WTC11 (cell line): Measurements from ENCODE around the gene CHDH. TPM values are rescaled to one million over a fixed set of nuclear protein-coding genes. Genes with fewer than 3 reads are reported as not detected.

Experiments used
- ATAC-seq: fragments of 200-7000 bp; cut with Tn5 transposase; 2 replicates; pipeline ENCODE4 v1.10.0; 2021; ENCODE audit warnings: mild to moderate bottlenecking, moderate library complexity
- CTCF ChIA-PET: fragments of 300-600 bp; sonication (Branson Sonifier 250); formaldehyde crosslinking; loops from one replicate; lab custom pipeline; 2021; ENCODE audit warnings: antibody characterized with exemption; lab: Charles Lee
- POLR2A ChIA-PET: fragments of 350-600 bp; sonication (Branson Sonifier 250); formaldehyde crosslinking; loops from one replicate; lab custom pipeline; 2021; ENCODE audit warnings: antibody characterized with exemption; lab: Charles Lee
- DNase-seq: peaks from one replicate; pipeline ENCODE4 v3.0.0; 2021; ENCODE audit warnings: low spot score
- H3K27ac Mint-ChIP-seq: 2 replicates; pipeline ENCODE4 v1.8.0; 2021; ENCODE audit warnings: mixed read lengths
- H3K27me3 Mint-ChIP-seq: 2 replicates; pipeline ENCODE4 v1.8.0; 2021; ENCODE audit warnings: low read depth, mild to moderate bottlenecking, moderate library complexity, mixed read lengths
- H3K36me3 Mint-ChIP-seq: 2 replicates; pipeline ENCODE4 v1.8.0; 2021; ENCODE audit warnings: mixed read lengths
- H3K4me1 Mint-ChIP-seq: 2 replicates; pipeline ENCODE4 v1.8.0; 2022; ENCODE audit warnings: mixed read lengths
- H3K4me3 Mint-ChIP-seq: 2 replicates; pipeline ENCODE4 v1.8.0; 2021; ENCODE audit warnings: mild to moderate bottlenecking, moderate library complexity, mixed read lengths
- H3K9me3 Mint-ChIP-seq: 2 replicates; pipeline ENCODE4 v1.8.0; 2021; ENCODE audit warnings: mixed read lengths
- AFF4 ChIP-seq: sonication (generic); formaldehyde crosslinking; IDR thresholded peaks from 2 replicates; pipeline ENCODE4 v1.8.1; 2023; ENCODE audit warnings: mild to moderate bottlenecking, missing genetic modification reagents, borderline replicate concordance
- CREM ChIP-seq: sonication (generic); formaldehyde crosslinking; IDR thresholded peaks from 2 replicates; pipeline ENCODE4 v1.8.1; 2022; ENCODE audit warnings: mild to moderate bottlenecking, missing genetic modification reagents, moderate library complexity
- E2F5 ChIP-seq: sonication (generic); formaldehyde crosslinking; IDR thresholded peaks from 2 replicates; pipeline ENCODE4 v1.8.1; 2022; ENCODE audit warnings: mild to moderate bottlenecking, moderate library complexity, missing genetic modification reagents
- FOXJ3 ChIP-seq: sonication (generic); formaldehyde crosslinking; IDR thresholded peaks from 2 replicates; pipeline ENCODE4 v1.9.0; 2021; ENCODE audit warnings: missing genetic modification reagents, mild to moderate bottlenecking, borderline replicate concordance
- FOXK1 ChIP-seq: sonication (generic); formaldehyde crosslinking; IDR thresholded peaks from 2 replicates; pipeline ENCODE4 v1.8.0; 2022; ENCODE audit warnings: mild to moderate bottlenecking, moderate library complexity, missing genetic modification reagents
- FOXP1 ChIP-seq: sonication (generic); formaldehyde crosslinking; IDR thresholded peaks from 2 replicates; pipeline ENCODE4 v1.8.0; 2022; ENCODE audit warnings: missing genetic modification reagents, mild to moderate bottlenecking, moderate library complexity, borderline replicate concordance
- MAX ChIP-seq: sonication (generic); formaldehyde crosslinking; IDR thresholded peaks from 2 replicates; pipeline ENCODE4 v1.8.0; 2022; ENCODE audit warnings: mild to moderate bottlenecking, missing genetic modification reagents
- NFYB ChIP-seq: sonication (generic); formaldehyde crosslinking; conservative IDR thresholded peaks from 2 replicates; pipeline ENCODE4 v1.8.0; 2022; ENCODE audit warnings: low read depth, missing genetic modification reagents
- OVOL2 ChIP-seq: fragments of 250-450 bp; sonication (Bioruptor Pico); IDR thresholded peaks from 2 replicates; pipeline ENCODE4 v1.9.0; 2021; ENCODE audit warnings: mild to moderate bottlenecking, borderline replicate concordance
- PRRX2 ChIP-seq: fragments of 250-450 bp; sonication (Bioruptor Pico); IDR thresholded peaks from 2 replicates; pipeline ENCODE4 v1.8.0; 2021; ENCODE audit warnings: mild to moderate bottlenecking
- RELA ChIP-seq: sonication (generic); formaldehyde crosslinking; IDR thresholded peaks from 2 replicates; pipeline ENCODE4 v1.8.1; 2022; ENCODE audit warnings: missing genetic modification reagents, mild to moderate bottlenecking, borderline replicate concordance
- SP1 ChIP-seq: sonication (generic); formaldehyde crosslinking; conservative IDR thresholded peaks from 2 replicates; pipeline ENCODE4 v1.8.1; 2022; ENCODE audit warnings: missing genetic modification reagents
- TEAD1 ChIP-seq: sonication (generic); formaldehyde crosslinking; IDR thresholded peaks from 2 replicates; pipeline ENCODE4 v1.8.0; 2022; ENCODE audit warnings: mild to moderate bottlenecking, missing genetic modification reagents
- ZBTB21 ChIP-seq: sonication (generic); formaldehyde crosslinking; IDR thresholded peaks from 2 replicates; pipeline ENCODE4 v1.8.1; 2023; ENCODE audit warnings: mild to moderate bottlenecking, missing genetic modification reagents, borderline replicate concordance
- ZBTB43 ChIP-seq: sonication (generic); formaldehyde crosslinking; IDR thresholded peaks from 2 replicates; pipeline ENCODE4 v1.8.1; 2023; ENCODE audit warnings: mild to moderate bottlenecking, missing genetic modification reagents
- ZNF232 ChIP-seq: sonication (generic); formaldehyde crosslinking; IDR thresholded peaks from 2 replicates; pipeline ENCODE4 v1.8.0; 2022; ENCODE audit warnings: mild to moderate bottlenecking, missing genetic modification reagents
- ZNF263 ChIP-seq: sonication (generic); formaldehyde crosslinking; IDR thresholded peaks from 2 replicates; pipeline ENCODE4 v1.8.1; 2022; ENCODE audit warnings: low read depth, mild to moderate bottlenecking, moderate library complexity, missing genetic modification reagents
- total RNA-seq: library from RNA; stranded (reverse); gene quantifications from 3 replicates; pipeline ENCODE4 v1.2.3, GENCODE V29; 2021
- TF ChIP-seq, protein P1 (sequence below): fragments of 250-450 bp; sonication (Bioruptor Pico); IDR thresholded peaks from 2 replicates; pipeline ENCODE4 v1.9.0; 2021; ENCODE audit warnings: moderate library complexity, mild to moderate bottlenecking, inconsistent platforms, borderline replicate concordance
- TF ChIP-seq, protein P2 (sequence below): sonication (generic); formaldehyde crosslinking; IDR thresholded peaks from 2 replicates; pipeline ENCODE4 v1.8.1; 2023; ENCODE audit warnings: mild to moderate bottlenecking, moderate library complexity, missing genetic modification reagents
- TF ChIP-seq, protein P3 (sequence below): sonication (generic); formaldehyde crosslinking; conservative IDR thresholded peaks from 2 replicates; pipeline ENCODE4 v1.8.1; 2023; ENCODE audit warnings: mild to moderate bottlenecking, low read depth, missing genetic modification reagents, moderate library complexity
- TF ChIP-seq, protein P4 (sequence below): sonication (generic); formaldehyde crosslinking; IDR thresholded peaks from 2 replicates; pipeline ENCODE4 v1.8.1; 2023; ENCODE audit warnings: mild to moderate bottlenecking, missing genetic modification reagents

CHDH gene
- total RNA-seq, 1 experiment from 2014 or later: 11.7 TPM

GRCh38 chr3:53891497-53892285 lies 45.5 kb upstream of the CHDH start, which contains the start of gene SELENOK:
Gene SELENOK (minus strand): TSS chr3:53891859.
- peak; percentile 99 for ATAC-seq
- ChIA-PET CTCF (interaction anchor here (0.6 to 1.6 kb wide), 7 partner anchors 9 to 513 kb away, joined by 3 to 6 read pairs (median 3); no protein-coding TSS in a partner anchor), POLR2A (interaction anchor here (0.8 to 1.5 kb wide), 5 partner anchors 10 to 244 kb away, joined by 3 to 6 read pairs (median 3); partner anchors contain the start of gene ACTR8)
- Mint-ChIP-seq H3K27ac (peak within 1 kb of the TSS; percentile 99), H3K4me3 (peak within 1 kb of the TSS; percentile 93), H3K9me3 (no peaks in the 10 kb centered on the region), H3K4me1 (peaks cover 23% of the 10 kb centered on the region), H3K36me3 (peaks cover 12% of the 10 kb centered on the region), H3K27me3 (peaks cover 18% of the 10 kb centered on the region)
- peak; percentile 97 for DNase-seq
- TF ChIP-seq, protein P1, sequence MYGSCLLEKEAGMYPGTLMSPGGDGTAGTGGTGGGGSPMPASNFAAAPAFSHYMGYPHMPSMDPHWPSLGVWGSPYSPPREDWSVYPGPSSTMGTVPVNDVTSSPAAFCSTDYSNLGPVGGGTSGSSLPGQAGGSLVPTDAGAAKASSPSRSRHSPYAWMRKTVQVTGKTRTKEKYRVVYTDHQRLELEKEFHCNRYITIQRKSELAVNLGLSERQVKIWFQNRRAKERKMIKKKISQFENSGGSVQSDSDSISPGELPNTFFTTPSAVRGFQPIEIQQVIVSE: no peak
- TF ChIP-seq ZNF263 (CRISPR knock-in tag): no peak
- no peak for TF ChIP-seq AFF4 (CRISPR knock-in tag)
- TF ChIP-seq CREM (CRISPR knock-in tag): peak; percentile 97
- TF ChIP-seq FOXP1 (CRISPR knock-in tag): no peak
- TF ChIP-seq ZBTB43 (CRISPR knock-in tag): no peak
- TF ChIP-seq, protein P2, sequence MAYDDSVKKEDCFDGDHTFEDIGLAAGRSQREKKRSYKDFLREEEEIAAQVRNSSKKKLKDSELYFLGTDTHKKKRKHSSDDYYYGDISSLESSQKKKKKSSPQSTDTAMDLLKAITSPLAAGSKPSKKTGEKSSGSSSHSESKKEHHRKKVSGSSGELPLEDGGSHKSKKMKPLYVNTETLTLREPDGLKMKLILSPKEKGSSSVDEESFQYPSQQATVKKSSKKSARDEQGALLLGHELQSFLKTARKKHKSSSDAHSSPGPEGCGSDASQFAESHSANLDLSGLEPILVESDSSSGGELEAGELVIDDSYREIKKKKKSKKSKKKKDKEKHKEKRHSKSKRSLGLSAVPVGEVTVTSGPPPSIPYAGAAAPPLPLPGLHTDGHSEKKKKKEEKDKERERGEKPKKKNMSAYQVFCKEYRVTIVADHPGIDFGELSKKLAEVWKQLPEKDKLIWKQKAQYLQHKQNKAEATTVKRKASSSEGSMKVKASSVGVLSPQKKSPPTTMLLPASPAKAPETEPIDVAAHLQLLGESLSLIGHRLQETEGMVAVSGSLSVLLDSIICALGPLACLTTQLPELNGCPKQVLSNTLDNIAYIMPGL: no peak; the same call in 1 of the 2 replicates
- 0 out of 2 replicates have a peak, but pooled peaks have one; percentile 26 for TF ChIP-seq RELA
- TF ChIP-seq OVOL2 (CRISPR knock-in tag): no peak
- TF ChIP-seq, protein P3, sequence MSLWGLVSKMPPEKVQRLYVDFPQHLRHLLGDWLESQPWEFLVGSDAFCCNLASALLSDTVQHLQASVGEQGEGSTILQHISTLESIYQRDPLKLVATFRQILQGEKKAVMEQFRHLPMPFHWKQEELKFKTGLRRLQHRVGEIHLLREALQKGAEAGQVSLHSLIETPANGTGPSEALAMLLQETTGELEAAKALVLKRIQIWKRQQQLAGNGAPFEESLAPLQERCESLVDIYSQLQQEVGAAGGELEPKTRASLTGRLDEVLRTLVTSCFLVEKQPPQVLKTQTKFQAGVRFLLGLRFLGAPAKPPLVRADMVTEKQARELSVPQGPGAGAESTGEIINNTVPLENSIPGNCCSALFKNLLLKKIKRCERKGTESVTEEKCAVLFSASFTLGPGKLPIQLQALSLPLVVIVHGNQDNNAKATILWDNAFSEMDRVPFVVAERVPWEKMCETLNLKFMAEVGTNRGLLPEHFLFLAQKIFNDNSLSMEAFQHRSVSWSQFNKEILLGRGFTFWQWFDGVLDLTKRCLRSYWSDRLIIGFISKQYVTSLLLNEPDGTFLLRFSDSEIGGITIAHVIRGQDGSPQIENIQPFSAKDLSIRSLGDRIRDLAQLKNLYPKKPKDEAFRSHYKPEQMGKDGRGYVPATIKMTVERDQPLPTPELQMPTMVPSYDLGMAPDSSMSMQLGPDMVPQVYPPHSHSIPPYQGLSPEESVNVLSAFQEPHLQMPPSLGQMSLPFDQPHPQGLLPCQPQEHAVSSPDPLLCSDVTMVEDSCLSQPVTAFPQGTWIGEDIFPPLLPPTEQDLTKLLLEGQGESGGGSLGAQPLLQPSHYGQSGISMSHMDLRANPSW (CRISPR knock-in tag): no peak
- no peak for TF ChIP-seq TEAD1 (CRISPR knock-in tag)
- TF ChIP-seq PRRX2 (CRISPR knock-in tag): no peak
- TF ChIP-seq SP1 (CRISPR knock-in tag): peak; percentile 87
- peak; percentile 86; the same call in 1 of the 2 replicates for TF ChIP-seq FOXK1 (CRISPR knock-in tag)
- no peak for TF ChIP-seq E2F5 (CRISPR knock-in tag)
- no peak for TF ChIP-seq FOXJ3
- peak; percentile 53 for TF ChIP-seq MAX
- no peak for TF ChIP-seq ZNF232 (CRISPR knock-in tag)
- peak; percentile 46; the same call in 1 of the 2 replicates for TF ChIP-seq NFYB (CRISPR knock-in tag)
- TF ChIP-seq, protein P4, sequence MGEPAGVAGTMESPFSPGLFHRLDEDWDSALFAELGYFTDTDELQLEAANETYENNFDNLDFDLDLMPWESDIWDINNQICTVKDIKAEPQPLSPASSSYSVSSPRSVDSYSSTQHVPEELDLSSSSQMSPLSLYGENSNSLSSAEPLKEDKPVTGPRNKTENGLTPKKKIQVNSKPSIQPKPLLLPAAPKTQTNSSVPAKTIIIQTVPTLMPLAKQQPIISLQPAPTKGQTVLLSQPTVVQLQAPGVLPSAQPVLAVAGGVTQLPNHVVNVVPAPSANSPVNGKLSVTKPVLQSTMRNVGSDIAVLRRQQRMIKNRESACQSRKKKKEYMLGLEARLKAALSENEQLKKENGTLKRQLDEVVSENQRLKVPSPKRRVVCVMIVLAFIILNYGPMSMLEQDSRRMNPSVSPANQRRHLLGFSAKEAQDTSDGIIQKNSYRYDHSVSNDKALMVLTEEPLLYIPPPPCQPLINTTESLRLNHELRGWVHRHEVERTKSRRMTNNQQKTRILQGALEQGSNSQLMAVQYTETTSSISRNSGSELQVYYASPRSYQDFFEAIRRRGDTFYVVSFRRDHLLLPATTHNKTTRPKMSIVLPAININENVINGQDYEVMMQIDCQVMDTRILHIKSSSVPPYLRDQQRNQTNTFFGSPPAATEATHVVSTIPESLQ (CRISPR knock-in tag): no peak
- peak; percentile 96 for TF ChIP-seq ZBTB21 (CRISPR knock-in tag)
